Measurements from ENCODE around the gene APCDD1. TPM values are rescaled to one million over a fixed set of nuclear protein-coding genes. Genes with fewer than 3 reads are reported as not detected.
"Not testable (repeated sequence)": the region's sequence is repeated elsewhere in the genome, so short reads cannot be mapped to it uniquely, and the experiment has no call there.

The APCDD1 gene
- total RNA-seq, 4 donors from 2014 or later: 30.7 to 51.8 (median 43.4) TPM

DNA sequence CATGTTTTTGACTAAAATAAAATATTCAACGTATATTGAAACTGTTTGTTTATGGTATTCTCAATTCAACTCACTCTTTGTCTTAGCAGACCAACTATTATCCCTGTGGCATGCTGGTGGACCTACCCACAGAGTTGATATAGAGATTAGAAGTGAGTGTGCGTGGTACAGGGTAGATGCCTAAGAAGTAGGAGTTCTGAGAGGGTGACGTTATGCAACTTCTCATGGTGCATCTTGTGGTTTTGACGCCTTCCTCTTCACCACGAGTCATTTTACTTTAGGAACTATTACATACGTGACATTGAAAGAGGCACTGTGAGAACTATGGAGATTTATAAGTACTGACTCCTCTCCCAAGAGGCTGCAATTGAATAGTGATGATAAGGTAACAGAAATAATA, 44.8 kb downstream of the APCDD1 start:
- Histone ChIP-seq H3K4me3 (no peak overlapping the region), H3K9me3 (peaks cover 0 to under 1% (median 0%) of the 10 kb centered on the region in 4 donors), H3K27ac (replicated peaks in 1 of 4) (no peak overlapping the region), H3K4me1 (no peaks in the 10 kb centered on the region), H3K36me3 (no peaks in the 10 kb centered on the region), H3K27me3 (no peaks in the 10 kb centered on the region)
- no peak for TF ChIP-seq POLR2A (IDR thresholded peaks at IDR 0.05; ENCODE audit: low read depth)
- no peak for TF ChIP-seq EP300 (IDR thresholded peaks at IDR 0.05)
- no peak for TF ChIP-seq POLR2AphosphoS5 (IDR thresholded peaks at IDR 0.05)
- TF ChIP-seq, protein P1, sequence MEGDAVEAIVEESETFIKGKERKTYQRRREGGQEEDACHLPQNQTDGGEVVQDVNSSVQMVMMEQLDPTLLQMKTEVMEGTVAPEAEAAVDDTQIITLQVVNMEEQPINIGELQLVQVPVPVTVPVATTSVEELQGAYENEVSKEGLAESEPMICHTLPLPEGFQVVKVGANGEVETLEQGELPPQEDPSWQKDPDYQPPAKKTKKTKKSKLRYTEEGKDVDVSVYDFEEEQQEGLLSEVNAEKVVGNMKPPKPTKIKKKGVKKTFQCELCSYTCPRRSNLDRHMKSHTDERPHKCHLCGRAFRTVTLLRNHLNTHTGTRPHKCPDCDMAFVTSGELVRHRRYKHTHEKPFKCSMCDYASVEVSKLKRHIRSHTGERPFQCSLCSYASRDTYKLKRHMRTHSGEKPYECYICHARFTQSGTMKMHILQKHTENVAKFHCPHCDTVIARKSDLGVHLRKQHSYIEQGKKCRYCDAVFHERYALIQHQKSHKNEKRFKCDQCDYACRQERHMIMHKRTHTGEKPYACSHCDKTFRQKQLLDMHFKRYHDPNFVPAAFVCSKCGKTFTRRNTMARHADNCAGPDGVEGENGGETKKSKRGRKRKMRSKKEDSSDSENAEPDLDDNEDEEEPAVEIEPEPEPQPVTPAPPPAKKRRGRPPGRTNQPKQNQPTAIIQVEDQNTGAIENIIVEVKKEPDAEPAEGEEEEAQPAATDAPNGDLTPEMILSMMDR (IDR thresholded peaks at IDR 0.05): no peak
- DNase-seq (ENCODE audit: extremely low spot score): no peak
- WGBS: 65% methylated on average over 6 of the region's 6 CpGs
- intact Hi-C loops (cut with DNase I): no loop called here

DNA sequence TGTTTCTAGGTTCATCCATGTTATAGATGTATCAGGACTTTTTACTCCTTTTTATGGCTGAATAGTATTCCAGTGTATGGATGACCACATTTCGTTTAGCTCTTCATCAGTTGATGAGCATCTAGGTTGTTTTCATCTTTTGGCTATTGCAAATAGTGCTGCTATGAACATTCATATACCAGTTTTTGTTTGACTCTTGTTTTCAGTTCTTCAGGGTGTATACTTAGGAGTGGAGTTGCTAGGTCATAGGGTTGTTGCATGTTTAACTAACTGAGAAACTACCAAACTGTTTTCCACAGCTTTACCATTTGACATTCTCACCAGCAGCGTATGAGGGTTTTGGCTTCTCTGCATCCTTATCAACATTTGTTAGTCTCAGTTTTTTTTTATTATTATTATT, 45.6 kb downstream of the APCDD1 start:
- TF ChIP-seq POLR2A (IDR thresholded peaks at IDR 0.05; ENCODE audit: low read depth) (no peak), EP300 (IDR thresholded peaks at IDR 0.05) (no peak), POLR2AphosphoS5 (IDR thresholded peaks at IDR 0.05) (no peak)
- TF ChIP-seq, protein P1 (IDR thresholded peaks at IDR 0.05): no peak
- Histone ChIP-seq H3K27ac (replicated peaks in 1 of 4) (no peak overlapping the region), H3K4me3 (no peak overlapping the region), H3K27me3 (no peaks in the 10 kb centered on the region), H3K4me1 (no peaks in the 10 kb centered on the region), H3K36me3 (no peaks in the 10 kb centered on the region), H3K9me3 (peaks cover 0 to 9% (median 2%) of the 10 kb centered on the region in 4 donors)
- intact Hi-C loops (cut with DNase I): no loop called here
- WGBS: 92% methylated on average over 2 of the region's 2 CpGs
- DNase-seq (ENCODE audit: extremely low spot score): no peak

DNA sequence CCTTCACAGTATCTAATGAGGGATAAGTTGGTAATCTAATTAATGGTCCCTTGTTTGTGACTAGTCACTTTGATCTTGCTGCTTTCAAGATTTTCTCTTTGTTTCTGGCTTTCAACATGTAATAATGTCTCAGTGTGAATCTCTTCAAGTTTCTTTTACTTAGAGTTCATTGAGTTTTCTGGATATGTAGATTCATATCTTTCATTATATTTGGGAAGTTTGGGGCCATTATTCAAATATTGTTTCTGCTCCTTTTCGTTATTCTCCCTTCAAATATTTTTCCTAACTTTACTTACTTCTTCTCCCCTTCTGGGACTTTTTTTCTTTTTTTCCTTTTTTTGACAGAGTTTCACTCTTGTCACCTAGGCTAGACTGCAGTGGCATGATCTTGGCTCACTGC, 50.3 kb downstream of the APCDD1 start:
- Histone ChIP-seq H3K9me3 (peaks cover 5 to 27% (median 17%) of the 10 kb centered on the region in 4 donors), H3K4me3 (no peak overlapping the region), H3K36me3 (no peaks in the 10 kb centered on the region), H3K27ac (replicated peaks in 1 of 4) (no peak overlapping the region), H3K4me1 (no peaks in the 10 kb centered on the region), H3K27me3 (no peaks in the 10 kb centered on the region)
- WGBS: 79% methylated on average over 1 of the region's 1 CpG
- no peak for DNase-seq (ENCODE audit: extremely low spot score)
- intact Hi-C loops (cut with DNase I): no loop called here
- TF ChIP-seq EP300 (IDR thresholded peaks at IDR 0.05) (no peak), POLR2A (IDR thresholded peaks at IDR 0.05; ENCODE audit: low read depth) (no peak), POLR2AphosphoS5 (IDR thresholded peaks at IDR 0.05) (no peak)
- TF ChIP-seq, protein P1 (IDR thresholded peaks at IDR 0.05): no peak

DNA sequence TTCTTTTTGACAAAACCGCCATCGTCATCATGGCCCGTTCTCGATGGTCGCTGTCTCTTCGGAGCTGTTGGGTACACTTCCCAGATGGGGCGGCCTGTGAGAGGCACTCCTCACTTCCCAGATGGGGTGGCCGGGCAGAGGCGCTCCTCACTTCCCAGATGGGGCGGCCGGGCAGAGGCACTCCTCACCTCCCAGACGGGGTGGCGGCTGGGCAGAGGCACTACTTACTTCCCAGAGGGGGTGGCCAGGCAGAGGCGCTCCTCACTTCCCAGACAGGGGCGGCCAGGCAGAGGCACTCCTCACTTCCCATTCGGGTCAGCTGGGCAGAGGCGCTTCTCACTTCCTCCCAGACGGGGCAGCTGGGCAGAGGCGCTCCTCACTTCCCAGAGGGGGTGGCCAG, 51.5 kb downstream of the APCDD1 start:
- WGBS: 95% methylated on average over 14 of the region's 19 CpGs
- H3K27me3 ChIP-seq; DNase-seq (ENCODE audit: extremely low spot score); H3K27ac ChIP-seq (replicated peaks in 1 of 4); H3K36me3 ChIP-seq; H3K4me3 ChIP-seq; H3K4me1 ChIP-seq; intact Hi-C loops (cut with DNase I): not testable (repeated sequence)
- peaks cover 5 to 27% (median 17%) of the 10 kb centered on the region in 4 donors for H3K9me3 ChIP-seq

DNA sequence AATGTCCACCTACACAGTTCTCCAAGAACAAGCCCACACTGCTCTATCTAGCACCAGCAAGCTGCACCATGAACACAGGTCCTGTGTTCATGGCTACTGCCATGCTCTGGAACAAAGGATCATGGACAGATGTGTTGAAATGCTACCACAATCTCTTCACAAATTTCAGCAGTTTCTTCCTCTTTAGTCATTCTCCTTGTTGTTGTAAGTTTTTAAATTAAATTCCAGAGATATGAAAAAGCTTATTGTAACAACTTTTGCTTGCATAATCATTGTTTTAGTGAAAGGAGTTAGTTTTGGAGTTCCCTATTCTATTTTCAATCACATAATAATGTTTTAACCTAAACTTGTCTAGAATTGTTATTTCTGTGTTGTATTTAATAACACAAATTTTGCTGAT, 54.2 kb downstream of the APCDD1 start:
- H3K4me3 ChIP-seq: no peak overlapping the region
- TF ChIP-seq, protein P1 (IDR thresholded peaks at IDR 0.05): no peak
- TF ChIP-seq POLR2AphosphoS5 (IDR thresholded peaks at IDR 0.05): no peak
- TF ChIP-seq POLR2A (IDR thresholded peaks at IDR 0.05; ENCODE audit: low read depth): no peak
- no peak for TF ChIP-seq EP300 (IDR thresholded peaks at IDR 0.05)
- H3K4me1 ChIP-seq: peaks cover 0 to 6% (median 3%) of the 10 kb centered on the region in 4 donors
- no peak overlapping the region for H3K27ac ChIP-seq (replicated peaks in 1 of 4)
- no peaks in the 10 kb centered on the region for H3K27me3 ChIP-seq
- H3K36me3 ChIP-seq: no peaks in the 10 kb centered on the region
- intact Hi-C loops (cut with DNase I): no loop called here
- peaks cover 5 to 27% (median 17%) of the 10 kb centered on the region in 4 donors for H3K9me3 ChIP-seq
- DNase-seq (ENCODE audit: extremely low spot score): no peak
